ENCODE data around the gene DNAAF1. TPM values are rescaled to one million over a fixed set of nuclear protein-coding genes. Genes with fewer than 3 reads are reported as not detected.

Gene DNAAF1
- total RNA-seq, 1 donor from 2014 or later = not detected

DNA sequence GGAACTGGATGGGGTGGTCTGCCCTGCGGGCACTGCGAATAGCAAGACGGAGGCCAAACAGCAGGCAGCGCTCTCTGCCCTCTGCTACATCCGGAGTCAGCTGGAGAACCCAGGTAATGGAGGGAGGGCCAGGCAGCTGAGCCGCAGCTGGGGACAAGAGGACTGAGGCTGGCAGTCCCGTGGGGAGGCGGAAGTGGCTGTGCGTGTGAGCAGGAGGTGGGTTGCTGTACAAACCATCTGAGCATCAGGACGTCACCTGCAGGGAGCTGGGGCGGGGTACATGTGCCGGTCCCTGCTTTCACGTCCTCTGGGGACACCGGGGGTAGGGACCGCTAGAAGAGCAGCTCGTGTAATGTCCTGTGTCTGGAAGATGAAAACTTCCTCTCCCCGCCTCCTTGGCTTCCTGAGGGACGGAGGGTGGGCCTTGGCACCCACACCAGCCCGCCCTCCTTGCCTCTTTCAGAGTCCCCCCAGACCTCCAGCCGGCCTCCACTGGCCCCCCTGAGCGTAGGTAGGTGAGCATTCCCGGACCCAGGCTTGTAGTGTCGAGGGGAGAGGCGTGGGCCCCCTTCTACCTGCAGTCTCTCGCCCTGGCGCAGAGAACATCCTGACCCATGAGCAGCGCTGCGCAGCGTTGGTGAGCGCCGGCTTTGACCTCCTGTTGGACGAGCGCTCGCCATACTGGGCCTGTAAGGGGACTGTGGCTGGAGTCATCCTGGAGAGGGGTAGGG, 49.5 kb downstream of the DNAAF1 start:
- H3K4me3 Mint-ChIP-seq (ENCODE audit: unreplicated experiment) = no peak overlapping the region
- DNase-seq (ENCODE audit: extremely low spot score, unreplicated experiment) = no peak
- H3K9me3 Mint-ChIP-seq (ENCODE audit: unreplicated experiment) = no peaks in the 10 kb centered on the region
- no peak for TF ChIP-seq CTCF (IDR thresholded peaks at IDR 0.05)
- H3K4me1 Mint-ChIP-seq (ENCODE audit: unreplicated experiment) = peaks cover 9% of the 10 kb centered on the region
- H3K27me3 Mint-ChIP-seq (ENCODE audit: unreplicated experiment) = peaks cover 30% of the 10 kb centered on the region
- H3K36me3 Mint-ChIP-seq (ENCODE audit: unreplicated experiment) = no peaks in the 10 kb centered on the region
- H3K27ac Mint-ChIP-seq (ENCODE audit: unreplicated experiment) = no peak overlapping the region

DNA sequence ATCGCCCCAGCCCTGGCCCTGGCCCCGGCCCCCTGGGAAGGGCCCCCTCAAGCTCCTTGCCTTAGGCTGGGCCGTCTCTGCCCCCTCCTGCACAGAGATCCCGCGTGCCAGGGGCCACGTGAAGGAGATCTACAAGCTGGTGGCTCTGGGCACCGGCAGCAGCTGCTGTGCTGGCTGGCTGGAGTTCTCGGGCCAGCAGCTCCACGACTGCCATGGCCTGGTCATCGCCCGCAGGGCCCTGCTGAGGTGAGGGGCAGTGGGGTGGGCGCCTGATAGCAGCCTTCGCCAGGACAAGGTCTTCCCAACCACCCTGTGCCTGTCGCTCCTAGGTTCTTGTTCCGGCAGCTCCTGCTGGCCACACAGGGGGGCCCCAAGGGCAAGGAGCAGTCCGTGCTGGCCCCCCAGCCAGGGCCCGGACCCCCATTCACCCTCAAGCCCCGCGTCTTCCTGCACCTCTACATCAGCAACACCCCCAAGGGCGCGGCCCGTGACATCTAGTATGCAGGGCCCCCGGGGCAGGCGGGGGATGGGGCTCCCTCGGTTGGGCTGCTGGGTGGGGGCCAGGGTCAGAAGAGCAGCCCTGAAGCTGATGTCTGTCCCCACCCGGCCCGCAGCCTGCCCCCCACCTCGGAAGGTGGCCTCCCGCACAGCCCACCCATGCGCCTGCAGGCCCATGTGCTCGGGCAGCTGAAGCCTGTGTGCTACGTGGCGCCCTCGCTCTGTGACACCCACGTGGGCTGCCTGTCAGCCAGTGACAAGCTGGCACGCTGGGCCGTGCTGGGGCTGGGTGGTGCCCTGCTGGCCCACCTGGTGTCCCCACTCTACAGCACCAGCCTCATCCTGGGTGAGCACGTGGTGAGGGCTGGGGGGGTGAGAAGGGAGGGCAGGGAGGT, 50.3 kb downstream of the DNAAF1 start:
- Mint-ChIP-seq H3K4me1 (ENCODE audit: unreplicated experiment) (peaks cover 9% of the 10 kb centered on the region), H3K9me3 (ENCODE audit: unreplicated experiment) (no peaks in the 10 kb centered on the region), H3K36me3 (ENCODE audit: unreplicated experiment) (no peaks in the 10 kb centered on the region), H3K4me3 (ENCODE audit: unreplicated experiment) (no peak overlapping the region), H3K27ac (ENCODE audit: unreplicated experiment) (no peak overlapping the region), H3K27me3 (ENCODE audit: unreplicated experiment) (peaks cover 35% of the 10 kb centered on the region)
- no peak for DNase-seq (ENCODE audit: extremely low spot score, unreplicated experiment)
- no peak for TF ChIP-seq CTCF (IDR thresholded peaks at IDR 0.05)

DNA sequence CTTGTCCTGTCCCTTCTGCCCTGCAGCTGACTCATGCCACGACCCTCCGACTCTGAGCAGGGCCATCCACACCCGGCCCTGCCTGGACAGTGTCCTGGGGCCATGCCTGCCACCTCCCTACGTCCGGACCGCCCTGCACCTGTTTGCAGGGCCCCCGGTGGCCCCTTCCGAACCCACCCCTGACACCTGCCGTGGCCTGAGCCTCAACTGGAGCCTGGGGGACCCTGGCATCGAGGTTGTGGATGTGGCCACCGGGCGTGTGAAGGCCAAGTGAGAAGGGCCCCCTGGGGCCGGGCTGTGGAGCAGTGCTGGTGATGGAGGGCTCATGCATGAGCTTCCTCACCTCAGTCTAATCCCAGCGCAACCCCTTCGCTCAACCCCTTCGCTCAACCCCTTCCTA, 51.0 kb downstream of the DNAAF1 start:
- Mint-ChIP-seq H3K27me3 (ENCODE audit: unreplicated experiment) (peaks cover 40% of the 10 kb centered on the region), H3K4me3 (ENCODE audit: unreplicated experiment) (no peak overlapping the region), H3K27ac (ENCODE audit: unreplicated experiment) (no peak overlapping the region), H3K9me3 (ENCODE audit: unreplicated experiment) (no peaks in the 10 kb centered on the region), H3K36me3 (ENCODE audit: unreplicated experiment) (no peaks in the 10 kb centered on the region), H3K4me1 (ENCODE audit: unreplicated experiment) (peaks cover 9% of the 10 kb centered on the region)
- no peak for DNase-seq (ENCODE audit: extremely low spot score, unreplicated experiment)
- no peak for TF ChIP-seq CTCF (IDR thresholded peaks at IDR 0.05)

- DNase-seq (ENCODE audit: extremely low spot score, unreplicated experiment) = no peak
- no peak overlapping the region for H3K27ac Mint-ChIP-seq (ENCODE audit: unreplicated experiment)
- peaks cover 43% of the 10 kb centered on the region for H3K27me3 Mint-ChIP-seq (ENCODE audit: unreplicated experiment)
Observed at GRCh38 chr16:84196727-84197394, 51.8 kb downstream of the DNAAF1 start.

More at GRCh38 chr16:84196727-84197394, 51.8 kb downstream of the DNAAF1 start:
- no peaks in the 10 kb centered on the region for H3K36me3 Mint-ChIP-seq (ENCODE audit: unreplicated experiment)
- H3K4me1 Mint-ChIP-seq (ENCODE audit: unreplicated experiment) = peaks cover 9% of the 10 kb centered on the region
- TF ChIP-seq CTCF (IDR thresholded peaks at IDR 0.05) = no peak
- no peak overlapping the region for H3K4me3 Mint-ChIP-seq (ENCODE audit: unreplicated experiment)
- no peaks in the 10 kb centered on the region for H3K9me3 Mint-ChIP-seq (ENCODE audit: unreplicated experiment)
